Caki2 (cell line): ENCODE data around the gene DDX28. TPM values are rescaled to one million over a fixed set of nuclear protein-coding genes. Genes with fewer than 3 reads are reported as not detected.
"Not testable (repeated sequence)": the region's sequence is repeated elsewhere in the genome, so short reads cannot be mapped to it uniquely, and the experiment has no call there.

Source experiments
- DNase-seq: peaks from one replicate; pipeline ENCODE4 v3.0.0-alpha.2; 2015; ENCODE audit warnings: low read depth
- in situ Hi-C: cut with HindIII; loops from 2 replicates; pipeline ENCODE4 v1.10.0; 2016; ENCODE audit warnings: low sequenced_read_pairs, low pct_unique_long_range_greater_than_20kb, mixed read lengths
- total RNA-seq: library from RNA; depleted of rRNA; stranded (reverse); fragments of >200 nt; shearing (Covaris generic); gene quantifications from 2 replicates; pipeline ENCODE4 v1.2.3, GENCODE V29; 2014; ENCODE audit warnings: low replicate concordance

The DDX28 gene
- total RNA-seq, 1 experiment from 2014 or later, result 21.6 TPM

DNA sequence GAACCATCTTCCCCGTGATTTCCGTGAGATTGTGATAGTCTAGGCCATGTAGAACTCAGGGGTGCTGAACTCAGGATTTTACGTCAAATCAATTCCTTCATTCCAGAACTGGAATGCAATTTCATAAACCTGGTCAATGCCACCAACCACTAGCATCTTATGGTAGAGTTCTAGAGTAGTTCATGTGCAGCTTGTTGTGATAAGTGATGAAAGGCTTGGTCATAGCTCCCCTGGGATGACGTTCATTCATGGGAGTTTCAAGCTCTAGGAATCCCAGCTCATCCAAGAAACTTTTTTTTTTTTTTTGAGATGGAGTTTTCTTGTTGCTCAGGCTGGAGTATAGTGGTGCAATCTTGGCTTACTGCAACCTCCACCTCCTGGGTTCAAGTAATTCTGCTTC lies 20.0 kb downstream of the DDX28 start:
- no peak for DNase-seq
- in situ Hi-C loops, result no loop called here

DNA sequence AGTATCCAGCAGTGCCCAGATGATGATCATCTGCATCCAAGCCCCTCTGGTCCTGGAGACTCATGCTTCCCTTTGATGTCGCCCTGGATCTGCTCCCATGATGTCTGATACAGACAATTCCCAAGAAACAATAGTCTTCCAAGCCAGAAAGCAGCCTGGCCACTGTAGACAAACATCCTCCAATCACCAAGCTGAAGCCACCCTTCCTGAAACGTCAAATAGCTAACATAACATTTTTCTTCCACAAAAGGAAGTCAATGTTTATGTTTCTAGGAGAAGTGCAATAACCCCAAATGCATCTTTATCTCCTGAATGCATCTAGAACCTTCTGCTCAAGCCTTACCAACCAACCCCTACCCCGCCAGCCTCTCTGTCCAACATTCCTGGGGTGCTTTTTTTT lies 22.6 kb downstream of the DDX28 start:
- in situ Hi-C loops, result no loop called here
- DNase-seq, result no peak

- in situ Hi-C loops, result no loop called here
- DNase-seq, result no peak
These were observed 23.0 kb downstream of the DDX28 start for GRCh38 chr16:67999985-68000384.

- in situ Hi-C loops, DNase-seq: not testable (repeated sequence)
These were observed 24.0 kb downstream of the DDX28 start, which contains the start of gene DPEP2 for GRCh38 chr16:67998779-67999688. Gene DPEP2, minus strand, starts transcription at chr16:67999484. Its CDS starts 6,272 bp downstream, at chr16:67993212.

GRCh38 chr16:67998231-67998778 lies 24.7 kb downstream of the DDX28 start:
- in situ Hi-C loops, DNase-seq: not testable (repeated sequence)

DNA sequence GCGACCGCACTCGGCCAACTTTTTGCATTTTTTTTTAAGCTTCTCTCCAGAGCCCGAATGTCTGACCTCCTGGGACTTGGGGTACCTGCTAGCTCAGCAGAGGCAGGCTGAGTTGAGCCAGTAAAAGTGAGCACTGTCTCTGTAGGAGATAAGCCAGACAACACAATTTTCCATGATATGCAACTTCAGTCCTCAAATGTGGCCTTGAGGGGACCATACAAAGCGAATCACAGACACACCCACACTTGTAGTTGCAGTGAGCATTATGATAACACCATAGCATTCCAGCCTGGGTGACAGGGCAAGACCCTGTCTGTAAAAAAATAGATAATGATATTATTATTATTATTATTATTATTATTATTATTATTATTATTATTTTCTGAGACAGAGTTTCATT lies 26.4 kb downstream of the DDX28 start:
- no peak for DNase-seq
- in situ Hi-C loops, result no loop called here

DNA sequence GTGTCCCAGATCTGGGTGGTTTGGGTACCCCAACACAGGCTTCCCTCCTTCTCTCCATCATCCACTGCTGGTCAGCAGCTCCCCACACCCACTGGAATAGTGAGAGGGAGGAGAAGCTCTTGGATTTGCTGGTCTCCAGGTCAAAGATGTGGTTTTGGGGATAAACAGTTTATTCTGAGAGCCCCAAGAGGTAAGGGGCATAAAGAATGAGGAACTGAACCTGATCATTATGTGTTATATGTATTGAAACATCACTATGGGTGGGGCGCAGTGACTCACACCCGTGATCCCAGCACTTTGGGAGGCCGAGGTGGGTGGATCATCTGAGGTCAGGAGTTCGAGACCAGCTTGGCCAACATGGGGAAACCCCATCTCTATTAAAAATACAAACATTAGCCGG lies 27.6 kb downstream of the DDX28 start:
- DNase-seq, result no peak
- in situ Hi-C loops, result no loop called here

DNA sequence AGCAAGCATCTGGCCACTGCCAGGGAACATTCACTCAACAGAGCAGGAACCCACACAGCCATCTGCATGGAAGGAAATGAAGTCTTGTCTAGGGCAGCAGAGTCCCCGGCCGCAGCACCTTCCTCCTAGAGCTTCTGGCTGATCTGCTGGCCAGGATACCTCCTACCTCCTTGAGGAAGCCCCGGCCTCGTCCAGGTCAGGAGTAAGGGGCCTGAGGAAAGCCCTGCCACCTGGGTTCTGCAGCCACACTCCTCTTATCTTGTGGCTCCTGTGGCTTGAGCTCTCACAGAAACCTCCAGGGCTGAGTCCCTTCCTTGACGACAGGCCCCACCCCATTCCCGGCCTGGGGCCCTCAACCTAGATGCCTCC lies 29.0 kb downstream of the DDX28 start:
- in situ Hi-C loops, result not testable (repeated sequence)

GRCh38 chr16:67993207-67994039 lies 29.6 kb downstream of the DDX28 start:
- peak; percentile 65 for DNase-seq

More for the DNA sequence above, 29.0 kb downstream of the DDX28 start:
- not testable (repeated sequence) for DNase-seq

GRCh38 chr16:67992661-67993206 lies 30.3 kb downstream of the DDX28 start:
- DNase-seq, result no peak
- in situ Hi-C loops, result no loop called here

More at GRCh38 chr16:67993207-67994039, 29.6 kb downstream of the DDX28 start:
- in situ Hi-C loops, result no loop called here

GRCh38 chr16:67990018-67990386 lies 33.0 kb downstream of the DDX28 start:
- no peak for DNase-seq
- in situ Hi-C loops, result no loop called here

- no peak for DNase-seq
- in situ Hi-C loops, result no loop called here
These were observed 33.6 kb downstream of the DDX28 start for GRCh38 chr16:67989322-67990017.

GRCh38 chr16:67988675-67989074 lies 34.4 kb downstream of the DDX28 start:
- DNase-seq, result no peak
- in situ Hi-C loops, result no loop called here

- DNase-seq, result no peak
- in situ Hi-C loops, result no loop called here
These were observed 35.4 kb downstream of the DDX28 start for GRCh38 chr16:67987460-67988160.

GRCh38 chr16:67986949-67987348 lies 36.1 kb downstream of the DDX28 start:
- in situ Hi-C loops, result no loop called here
- DNase-seq, result no peak

GRCh38 chr16:67982011-67982696 lies 40.9 kb downstream of the DDX28 start:
- no peak for DNase-seq
- in situ Hi-C loops, result no loop called here
